Endothelial cell of umbilical vein (primary cell): ENCODE measurements around the gene WBP2NL. TPM values are rescaled to one million over a fixed set of nuclear protein-coding genes. Genes with fewer than 3 reads are reported as not detected.

Experiments
- BruUV-seq: library from RNA; stranded (reverse); fragments of 400-500 nt; replicated peaks from 2 replicates; lab custom pipeline; 2021; lab: Mats Ljungman, UMichigan
- CTCF ChIA-PET: fragments of 300-600, 350-600 bp; sonication (Branson Sonifier 250); formaldehyde crosslinking; loops from one replicate; lab custom pipeline; 2021; ENCODE audit warnings: antibody characterized with exemption, inconsistent platforms; lab: Charles Lee
- POLR2A ChIA-PET: fragments of 300-600, 350-600 bp; sonication (Branson Sonifier 250); formaldehyde crosslinking; loops from one replicate; lab custom pipeline; 2021; ENCODE audit warnings: antibody characterized with exemption, inconsistent platforms; lab: Charles Lee
- DNase-seq: peaks from one replicate; pipeline ENCODE4 v3.0.0-alpha.2; 2011; ENCODE audit warnings: low read depth, low spot score
- FAIRE-seq: peaks from 2 replicates; lab custom pipeline; 2011; peaks lifted over from hg19 to GRCh38; lab: Jason Lieb, UNC
- H2AFZ ChIP-seq: 2 replicates; pipeline ENCODE4 v1.6.0; 2012; ENCODE audit warnings: low read depth, low read length, control low read depth, inconsistent platforms
- H3K27ac ChIP-seq: 2 replicates; pipeline ENCODE4 v1.5.1; 2011; ENCODE audit warnings: low read depth, mild to moderate bottlenecking, control low read depth, low read length, moderate library complexity; ENCODE audit not compliant: insufficient read depth
- H3K27me3 ChIP-seq, 2 experiments: 2 replicates each; pipeline versions ENCODE4 v1.6.0 to v1.6.1; 2011; ENCODE audit warnings: low read length in 2 of 2, mixed read lengths in 1 of 2; ENCODE audit not compliant: control insufficient read depth in 2 of 2, insufficient read depth in 2 of 2
- H3K36me3 ChIP-seq, 2 experiments: 2 replicates in 1 of 2; 3 replicates in 1 of 2; pipeline ENCODE4 v1.5.1; 2011; ENCODE audit warnings: low read length in 2 of 2, mild to moderate bottlenecking in 1 of 2, moderate library complexity in 1 of 2; ENCODE audit not compliant: control insufficient read depth in 2 of 2, insufficient read depth in 2 of 2; ENCODE audit errors: extremely low read depth in 1 of 2
- H3K4me1 ChIP-seq: 3 replicates; pipeline ENCODE4 v1.5.1; 2011; ENCODE audit warnings: mild to moderate bottlenecking, low read length; ENCODE audit not compliant: control insufficient read depth, insufficient read depth; ENCODE audit errors: extremely low read depth
- H3K4me2 ChIP-seq: 2 replicates; pipeline ENCODE4 v1.6.1; 2011; ENCODE audit warnings: low read length, control low read depth, mixed read lengths; ENCODE audit not compliant: insufficient read depth
- H3K4me3 ChIP-seq, 3 experiments: fragments of 200-600 bp in 1 of 3; sonication (generic), shearing (Covaris generic) in 1 of 3; replicated peaks in 1 of 3; 2 replicates each; pipeline ENCODE4 v1.5.1; 2011 to 2016; ENCODE audit warnings: control low read depth in 3 of 3, low read length in 3 of 3, mild to moderate bottlenecking in 2 of 3, inconsistent platforms in 1 of 3, low read depth in 1 of 3, moderate library complexity in 1 of 3; ENCODE audit not compliant: insufficient read depth in 1 of 3
- H3K79me2 ChIP-seq: 2 replicates; pipeline ENCODE4 v1.6.0; 2012; ENCODE audit warnings: low read length, inconsistent platforms; ENCODE audit not compliant: control insufficient read depth, insufficient read depth
- H3K9ac ChIP-seq: replicated peaks from 2 replicates; pipeline ENCODE3; 2011; ENCODE audit warnings: low read length, control low read depth; ENCODE audit not compliant: insufficient read depth; ENCODE audit errors: extremely low read depth
- H3K9me1 ChIP-seq: replicated peaks from 3 replicates; pipeline ENCODE4 v1.6.0; 2011; ENCODE audit warnings: mild to moderate bottlenecking, low read length; ENCODE audit not compliant: control insufficient read depth, insufficient read depth; ENCODE audit errors: extremely low read depth
- H3K9me3 ChIP-seq: replicated peaks from 2 replicates; pipeline ENCODE4 v1.5.1; 2012; ENCODE audit warnings: low read length, inconsistent platforms; ENCODE audit not compliant: control insufficient read depth, insufficient read depth
- H4K20me1 ChIP-seq: replicated peaks from 2 replicates; pipeline ENCODE3; 2011; ENCODE audit warnings: mild to moderate bottlenecking, low read length; ENCODE audit not compliant: control insufficient read depth, insufficient read depth; ENCODE audit errors: extremely low read depth
- CTCF ChIP-seq, 2 donors: IDR thresholded peaks; 1 replicate in 1 of 2; 2 replicates in 1 of 2; pipeline ENCODE4 v1.5.1; 2011; ENCODE audit warnings: low read length in 2 of 2, mild to moderate bottlenecking in 2 of 2, moderate library complexity in 2 of 2, control low read depth in 1 of 2, inconsistent platforms in 1 of 2, low read depth in 1 of 2; ENCODE audit not compliant: insufficient read depth in 1 of 2; ENCODE audit errors: extremely low read depth in 1 of 2
- EZH2 ChIP-seq: IDR thresholded peaks from 2 replicates; pipeline ENCODE4 v1.6.1; 2012; ENCODE audit warnings: borderline replicate concordance, low read depth, mild to moderate bottlenecking, moderate library complexity, low read length, inconsistent platforms; ENCODE audit not compliant: severe bottlenecking
- FOS ChIP-seq: IDR thresholded peaks from 2 replicates; pipeline ENCODE4 v1.6.1; 2011; ENCODE audit warnings: mild to moderate bottlenecking, low read length, moderate library complexity, borderline replicate concordance; ENCODE audit not compliant: insufficient read depth
- GATA2 ChIP-seq: IDR thresholded peaks from 2 replicates; pipeline ENCODE4 v1.7.0; 2011; ENCODE audit warnings: low read depth, mild to moderate bottlenecking, moderate library complexity, mixed read lengths, low read length; ENCODE audit not compliant: insufficient read length, insufficient read depth
- JUN ChIP-seq: IDR thresholded peaks from 2 replicates; pipeline ENCODE4 v1.6.1; 2011; ENCODE audit warnings: borderline replicate concordance, low read depth; ENCODE audit not compliant: insufficient read length, insufficient read depth
- MAX ChIP-seq: IDR thresholded peaks from 2 replicates; pipeline ENCODE4 v1.6.1; 2011; ENCODE audit not compliant: insufficient read depth, insufficient read length
- MYC ChIP-seq: IDR thresholded peaks from one replicate; pipeline ENCODE4 v1.6.1; 2011; ENCODE audit warnings: mild to moderate bottlenecking, low read depth, low read length
- POLR2A ChIP-seq: IDR thresholded peaks from 2 replicates; pipeline ENCODE4 v1.6.1; 2012; ENCODE audit warnings: low read depth, mild to moderate bottlenecking, control low read depth, low read length
- POLR2AphosphoS5 ChIP-seq: IDR thresholded peaks from 2 replicates; pipeline ENCODE4 v1.6.1; 2012; ENCODE audit warnings: low read depth, mild to moderate bottlenecking, control low read depth, low read length, moderate library complexity; ENCODE audit not compliant: insufficient read depth
- dilution Hi-C: fragments of 300-500 bp; cut with MboI; formaldehyde crosslinking; loops from one replicate; pipeline ENCODE4 v1.15.0; 2019; ENCODE audit warnings: low sequenced_read_pairs; ENCODE audit not compliant: extremely low pct_ligation_motif_present
- intact Hi-C: fragments of 100-400 bp; cut with micrococcal nuclease; formaldehyde crosslinking; loops from one replicate; pipeline ENCODE4 v1.10.0; 2022
- polyA plus RNA-seq, 4 experiments: library from polyadenylated mRNA; depleted of rRNA in 3 of 4; stranded (reverse) in 3 of 4; unstranded in 1 of 4; fragments of >200 nt; gene quantifications; 2 replicates each; pipeline versions ENCODE4 v1.2.1 to v1.2.3, GENCODE V29; 2011 to 2012; ENCODE audit warnings: missing spikeins in 1 of 4
- total RNA-seq: library from RNA; stranded (reverse); gene quantifications from 2 replicates; pipeline ENCODE4 v1.2.3, GENCODE V29; 2021

The WBP2NL gene
- total and polyA plus RNA-seq, 2 donors (not counting 3 experiments of a cell fraction or from before 2014, with no cell fraction given), result 0.08 to 0.27 TPM

- H3K27ac ChIP-seq, result no peak overlapping the region
- H3K4me3 ChIP-seq, result no peak overlapping the region
- no peak for DNase-seq
- no peak overlapping the region for H2AFZ ChIP-seq
- peaks cover 4% of the 10 kb centered on the region for H3K4me1 ChIP-seq
- BruUV-seq, result no TSS peak
- no peaks in the 10 kb centered on the region for H4K20me1 ChIP-seq
- H3K9me3 ChIP-seq, result no peaks in the 10 kb centered on the region
- ChIA-PET POLR2A (no interaction called here), CTCF (interaction anchor here (0.8 to 5.7 kb wide), 6 partner anchors 10 to 509 kb away, joined by 3 to 83 read pairs (median 4); partner anchors contain the start of gene CENPM)
- no peaks in the 10 kb centered on the region for H3K79me2 ChIP-seq
- intact Hi-C loops, result no loop called here
- H3K27me3 ChIP-seq, result no peaks in the 10 kb centered on the region
- no peak overlapping the region for H3K9ac ChIP-seq
- H3K4me2 ChIP-seq, result no peak overlapping the region
- FAIRE-seq, result no peak
- no peaks in the 10 kb centered on the region for H3K36me3 ChIP-seq
- no peak for TF ChIP-seq GATA2
- no peaks in the 10 kb centered on the region for H3K9me1 ChIP-seq
- dilution Hi-C loops, result no loop called here
Measured at GRCh38 chr22:41964112-41964491, 34.5 kb upstream of the WBP2NL start.

- intact Hi-C loops, result loop anchor here (1.0 to 2.0 kb wide), 4 partner anchors 105 to 471 kb away; partner anchors contain the start of genes NAGA and NDUFA6
- no peak overlapping the region for H3K9ac ChIP-seq
- TF ChIP-seq MYC, result no peak
- no peak for TF ChIP-seq POLR2AphosphoS5
- TF ChIP-seq POLR2A, result no peak
- no peak for TF ChIP-seq MAX
- no peak for TF ChIP-seq EZH2
- TF ChIP-seq GATA2, result no peak
- TF ChIP-seq FOS, result no peak
- no peak for TF ChIP-seq CTCF (IDR thresholded peaks at IDR 0.05; ENCODE audit: extremely low read depth in 1 of 2, insufficient read depth in 1 of 2, low read depth in 1 of 2, low read length in 2 of 2)
- TF ChIP-seq JUN, result no peak
- DNase-seq, result no peak
- H3K27ac ChIP-seq, result no peak overlapping the region
- no peaks in the 10 kb centered on the region for H3K36me3 ChIP-seq
- H3K4me2 ChIP-seq, result no peak overlapping the region
- no peaks in the 10 kb centered on the region for H3K9me1 ChIP-seq
- dilution Hi-C loops, result no loop called here
- H3K27me3 ChIP-seq, result no peaks in the 10 kb centered on the region
- no peaks in the 10 kb centered on the region for H3K79me2 ChIP-seq
- no peaks in the 10 kb centered on the region for H4K20me1 ChIP-seq
- peaks cover 4% of the 10 kb centered on the region for H3K4me1 ChIP-seq
- BruUV-seq, result no TSS peak
- ChIA-PET CTCF (interaction anchor here (0.7 to 5.7 kb wide), 10 partner anchors 10 to 478 kb away, joined by 3 to 83 read pairs (median 3); partner anchors contain the start of genes NDUFA6 and NFAM1), POLR2A (interaction anchor here (0.6 kb wide), 1 partner anchor 483 kb away, joined by 6 read pairs; no protein-coding TSS in a partner anchor)
- no peaks in the 10 kb centered on the region for H3K9me3 ChIP-seq
- FAIRE-seq, result no peak
- H3K4me3 ChIP-seq, result no peak overlapping the region
- no peak overlapping the region for H2AFZ ChIP-seq
Measured at GRCh38 chr22:41966225-41966606, 32.4 kb upstream of the WBP2NL start.
